HEK293T (cell line): Measurements from ENCODE around the gene SGMS1.

Experiments
- ARNT ChIP-seq: fragments of 450-650 bp; IDR thresholded peaks from 2 replicates; pipeline ENCODE4 v1.6.1; 2017; ENCODE audit warnings: mild to moderate bottlenecking
- ELF4 ChIP-seq: fragments of 450-650 bp; IDR thresholded peaks from 2 replicates; pipeline ENCODE4 v1.6.1; 2017; ENCODE audit warnings: antibody characterized with exemption
- SUZ12 ChIP-seq: fragments of 450-650 bp; IDR thresholded peaks from 2 replicates; pipeline ENCODE4 v1.6.1; 2016; ENCODE audit warnings: mild to moderate bottlenecking
- TARDBP ChIP-seq: fragments of 450-650 bp; IDR thresholded peaks from 2 replicates; pipeline ENCODE4 v1.6.1; 2016

GRCh38 chr10:50618624-50619023 lies 5.1 kb downstream of the SGMS1 start:
- no peak for TF ChIP-seq SUZ12
- no peak for TF ChIP-seq ELF4
- TF ChIP-seq ARNT = no peak
- TF ChIP-seq TARDBP = no peak
